Testis (tissue), 2 donors: ENCODE data around the gene PRADC1.

ENCODE experiments used
- CTCF ChIP-seq, 3 experiments: fragments of 450-650 bp in 2 of 3; fragments of 200-600 bp in 1 of 3; sonication (generic) in 1 of 3; IDR thresholded peaks; one replicate each; pipeline ENCODE4 v1.5.1; 2016 to 2019; ENCODE audit warnings: antibody characterized with exemption in 3 of 3, mild to moderate bottlenecking in 2 of 3, moderate library complexity in 1 of 3
- POLR2A ChIP-seq: fragments of 450-650 bp; IDR thresholded peaks from one replicate; pipeline ENCODE4 v1.6.1; 2017; ENCODE audit warnings: antibody characterized with exemption, mild to moderate bottlenecking, moderate library complexity

- TF ChIP-seq POLR2A = no peak
- no peak for TF ChIP-seq CTCF (IDR thresholded peaks at IDR 0.05)
Measured at GRCh38 chr2:73238976-73239375, 5.9 kb upstream of the PRADC1 start.
